ENCODE data around the gene SLC6A13.
"Not testable (repeated sequence)": the region's sequence is repeated elsewhere in the genome, so short reads cannot be mapped to it uniquely, and the experiment has no call there.

SLC6A13 gene

DNA sequence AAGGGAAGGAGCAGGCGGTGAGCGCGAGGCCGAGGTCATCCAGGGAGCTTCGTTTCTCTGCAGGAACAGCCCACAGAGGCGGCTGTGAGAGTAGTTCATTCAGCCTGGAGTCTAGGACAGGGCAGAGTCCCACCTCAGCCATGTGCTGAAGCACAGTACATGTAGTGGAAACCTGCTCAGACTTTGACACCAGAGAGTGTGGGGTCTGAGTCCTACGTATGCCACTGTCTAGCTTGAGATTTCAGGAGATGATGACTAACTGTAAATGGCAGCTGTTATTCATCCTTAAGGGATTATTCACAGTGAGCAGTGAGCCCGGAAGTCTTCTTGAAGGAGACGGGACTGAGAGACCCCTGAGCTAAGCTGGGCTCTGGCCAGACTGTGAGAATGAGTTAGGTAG, 938 bp upstream of the SLC6A13 start:
- no peak for DNase-seq

DNA sequence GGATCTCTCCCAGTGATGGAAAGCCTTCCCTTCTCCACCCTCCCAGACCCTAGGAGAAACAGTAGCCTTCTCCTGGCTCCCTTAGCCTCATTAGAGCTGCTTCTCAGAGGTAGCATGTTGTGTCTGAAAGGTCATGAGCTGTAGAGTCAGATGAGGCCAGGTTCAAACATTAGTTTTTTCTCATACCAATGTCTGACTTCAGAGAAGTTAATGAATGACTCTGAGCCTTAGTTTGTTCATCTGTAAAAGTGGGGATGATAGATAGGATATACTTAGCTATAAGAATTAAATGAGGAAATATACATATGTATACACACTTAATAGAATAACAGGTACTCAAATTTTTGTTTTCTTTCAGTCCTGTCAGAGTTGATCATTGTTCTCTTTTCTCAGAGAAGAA, 523 bp downstream of the SLC6A13 start:
- DNase-seq, result no peak

DNA sequence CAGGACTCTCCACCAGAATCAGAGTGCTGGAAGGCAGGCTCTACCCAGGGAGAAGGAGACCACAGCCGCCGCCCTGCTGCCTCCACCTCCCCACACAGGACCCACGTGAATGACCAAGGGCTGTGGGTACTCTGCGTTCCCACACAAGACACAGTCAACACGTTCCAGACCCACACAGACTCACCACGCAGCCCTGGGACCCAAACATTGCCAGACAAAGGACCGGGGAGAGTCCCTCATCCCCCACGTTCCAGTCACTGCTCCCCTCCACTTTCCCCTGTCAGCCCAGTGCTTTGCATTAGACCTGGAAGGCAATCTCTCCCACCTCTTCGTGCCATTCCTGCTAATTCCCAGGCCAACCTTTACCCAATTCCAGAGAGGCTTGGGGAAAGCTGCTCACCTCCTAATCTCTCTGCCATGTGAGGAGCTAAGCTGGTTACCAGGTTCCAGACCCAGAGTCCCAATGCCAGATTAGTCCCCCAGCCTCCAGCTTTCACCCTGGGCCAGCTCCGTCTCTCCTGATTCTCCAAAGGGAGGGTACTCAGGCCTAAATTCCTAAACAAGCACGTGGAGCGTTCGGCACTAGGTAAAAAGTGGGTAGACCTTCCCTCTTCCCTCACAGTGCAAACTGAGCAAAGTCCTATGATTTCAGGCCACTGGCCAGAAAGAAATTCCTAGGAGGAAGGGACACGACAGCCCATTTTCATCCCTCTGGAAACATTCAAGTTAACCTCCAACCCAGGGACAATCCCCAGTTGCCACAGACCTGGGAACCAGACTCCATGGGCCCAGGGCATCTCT, 4.9 kb downstream of the SLC6A13 start:
- no peak for DNase-seq

DNA sequence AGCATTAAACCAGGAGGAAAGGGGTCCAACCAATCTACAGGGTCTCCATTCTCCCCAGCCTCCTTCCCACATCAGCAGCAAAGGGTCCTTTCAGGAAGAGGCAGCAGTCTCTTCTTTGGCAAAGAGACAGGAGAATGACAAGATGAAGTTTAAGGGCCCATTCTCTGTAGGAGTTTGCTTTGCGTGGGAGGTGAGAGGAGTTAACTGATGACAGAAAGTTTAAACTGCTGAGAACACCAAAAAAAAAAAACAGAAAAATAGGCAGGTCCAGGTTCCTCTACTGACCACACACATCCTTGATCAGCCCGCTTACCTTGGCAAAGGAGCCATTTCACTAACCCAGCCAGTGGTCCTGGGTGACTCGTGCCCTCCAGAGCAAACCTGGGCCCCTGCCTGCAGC, 5.7 kb downstream of the SLC6A13 start:
- DNase-seq, result no peak

DNA sequence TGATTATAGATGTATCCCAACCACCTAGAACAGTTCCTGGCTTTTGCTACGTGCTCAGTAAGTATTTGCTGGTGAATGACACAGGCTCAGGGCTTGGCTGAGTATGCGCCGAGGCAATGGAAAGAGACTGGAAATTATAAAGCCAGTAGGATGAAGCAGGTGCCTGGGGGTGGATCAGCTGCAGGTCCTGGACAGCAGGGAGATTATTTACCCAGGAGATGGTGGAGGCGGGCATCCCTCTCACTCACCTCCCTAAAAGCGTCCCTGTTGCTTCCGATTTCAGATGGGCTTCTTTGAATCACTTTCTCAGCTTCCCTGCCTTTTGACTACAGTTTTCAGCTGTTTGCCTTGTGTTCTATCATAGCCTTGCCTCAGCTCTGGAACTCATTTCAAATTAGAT, 6.4 kb downstream of the SLC6A13 start:
- DNase-seq, result no peak

- no peak for DNase-seq
These were observed 7.7 kb downstream of the SLC6A13 start for GRCh38 chr12:254912-255311.

DNA sequence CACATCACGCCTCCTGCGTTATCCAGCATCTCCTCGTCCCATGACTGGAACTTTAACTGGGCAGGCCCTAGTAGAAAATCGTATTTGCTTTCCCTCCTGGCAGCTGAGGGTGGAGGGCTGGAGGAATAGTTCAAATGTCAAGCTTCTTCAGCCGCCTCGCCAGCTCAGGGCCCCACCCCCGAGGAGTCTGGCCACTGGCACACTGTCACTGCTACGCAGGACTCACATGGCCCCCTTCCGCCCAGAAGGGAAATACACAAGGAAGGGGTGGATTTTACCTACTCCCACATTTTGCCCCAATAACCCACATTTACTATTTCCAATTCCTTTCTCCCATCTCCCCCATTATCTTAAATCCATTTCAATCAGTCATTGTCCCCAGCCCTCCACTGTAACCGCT, 8.6 kb downstream of the SLC6A13 start:
- DNase-seq, result no peak

- DNase-seq, result no peak
These were observed 9.4 kb downstream of the SLC6A13 start for GRCh38 chr12:253116-253831.

DNA sequence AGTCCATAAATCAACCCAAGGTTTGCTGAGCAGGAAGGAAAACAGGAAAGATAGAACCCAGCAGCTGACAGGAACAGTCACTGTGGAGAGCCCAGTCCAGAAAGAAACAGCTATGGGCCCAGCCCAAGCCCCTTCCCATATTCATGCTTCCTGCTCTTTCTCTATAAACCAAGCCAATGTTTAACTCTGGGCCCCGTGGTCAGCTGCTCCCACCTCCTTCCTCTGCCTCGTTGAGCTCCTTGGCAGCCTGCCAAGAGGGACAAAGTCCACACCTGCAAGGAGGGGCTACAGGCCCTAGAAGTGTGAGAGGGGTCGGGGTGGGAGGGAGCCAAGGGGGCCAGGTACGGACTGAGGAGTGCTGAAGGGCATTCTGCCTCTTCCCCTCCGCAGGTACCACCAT, 10.0 kb downstream of the SLC6A13 start:
- no peak for DNase-seq

GRCh38 chr12:247271-247670, 15.4 kb downstream of the SLC6A13 start:
- DNase-seq, result no peak

- no peak for DNase-seq
These were observed 19.3 kb downstream of the SLC6A13 start for GRCh38 chr12:243381-243780.

- no peak for DNase-seq
These were observed 20.1 kb downstream of the SLC6A13 start for GRCh38 chr12:242496-242895.

- no peak for DNase-seq
These were observed 21.4 kb downstream of the SLC6A13 start for GRCh38 chr12:241266-241665.

DNA sequence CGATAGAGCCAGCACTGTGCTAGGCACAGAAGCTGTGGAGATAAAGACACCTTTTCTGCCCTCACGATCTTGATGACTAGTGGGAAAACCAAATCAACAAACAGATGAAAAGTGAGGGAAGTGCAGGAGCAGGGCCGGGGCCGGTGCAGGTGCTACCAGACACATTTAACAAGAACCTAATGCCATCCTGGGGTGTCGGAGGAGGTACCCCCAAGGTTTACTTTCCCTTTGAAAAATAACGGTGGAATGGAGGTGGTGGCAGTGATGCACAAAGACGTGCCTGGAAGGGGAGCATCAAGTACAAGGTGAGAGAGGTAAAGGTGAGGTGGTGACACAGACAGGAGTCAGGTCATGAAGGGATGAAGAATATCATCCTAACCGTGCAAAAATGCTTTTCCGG, 22.1 kb downstream of the SLC6A13 start:
- no peak for DNase-seq

DNA sequence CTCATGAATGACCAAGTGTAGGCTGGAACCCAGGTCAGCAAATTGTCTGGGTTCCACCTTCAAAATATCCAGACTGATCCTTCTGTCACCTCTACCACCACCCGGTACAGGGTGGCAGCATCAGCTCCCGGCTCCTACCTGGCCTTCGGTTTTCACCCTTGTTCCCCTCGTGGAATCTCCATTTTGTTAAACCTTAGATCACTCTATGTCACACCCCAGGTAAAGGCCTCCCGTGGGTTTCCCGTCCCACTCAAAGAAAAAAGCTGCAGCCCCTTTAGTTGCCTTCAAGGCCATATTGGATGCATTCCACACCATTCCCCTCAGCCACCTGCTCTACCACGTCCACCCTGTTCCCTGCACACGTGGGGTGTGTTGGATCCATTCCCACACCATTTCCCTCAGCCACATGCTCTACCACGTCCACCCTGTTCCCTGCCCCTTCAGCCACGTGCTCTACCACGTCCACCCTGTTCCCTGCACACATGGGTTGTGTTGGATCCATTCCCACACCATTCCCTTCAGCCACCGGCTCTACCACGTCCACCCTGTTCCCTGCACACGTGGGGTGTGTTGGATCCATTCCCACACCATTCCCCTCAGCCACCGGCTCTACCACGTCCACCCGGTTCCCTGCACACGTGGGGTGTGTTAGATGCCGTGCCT, 23.8 kb downstream of the SLC6A13 start:
- no peak for DNase-seq

GRCh38 chr12:238116-238515, 24.5 kb downstream of the SLC6A13 start:
- DNase-seq, result no peak

DNA sequence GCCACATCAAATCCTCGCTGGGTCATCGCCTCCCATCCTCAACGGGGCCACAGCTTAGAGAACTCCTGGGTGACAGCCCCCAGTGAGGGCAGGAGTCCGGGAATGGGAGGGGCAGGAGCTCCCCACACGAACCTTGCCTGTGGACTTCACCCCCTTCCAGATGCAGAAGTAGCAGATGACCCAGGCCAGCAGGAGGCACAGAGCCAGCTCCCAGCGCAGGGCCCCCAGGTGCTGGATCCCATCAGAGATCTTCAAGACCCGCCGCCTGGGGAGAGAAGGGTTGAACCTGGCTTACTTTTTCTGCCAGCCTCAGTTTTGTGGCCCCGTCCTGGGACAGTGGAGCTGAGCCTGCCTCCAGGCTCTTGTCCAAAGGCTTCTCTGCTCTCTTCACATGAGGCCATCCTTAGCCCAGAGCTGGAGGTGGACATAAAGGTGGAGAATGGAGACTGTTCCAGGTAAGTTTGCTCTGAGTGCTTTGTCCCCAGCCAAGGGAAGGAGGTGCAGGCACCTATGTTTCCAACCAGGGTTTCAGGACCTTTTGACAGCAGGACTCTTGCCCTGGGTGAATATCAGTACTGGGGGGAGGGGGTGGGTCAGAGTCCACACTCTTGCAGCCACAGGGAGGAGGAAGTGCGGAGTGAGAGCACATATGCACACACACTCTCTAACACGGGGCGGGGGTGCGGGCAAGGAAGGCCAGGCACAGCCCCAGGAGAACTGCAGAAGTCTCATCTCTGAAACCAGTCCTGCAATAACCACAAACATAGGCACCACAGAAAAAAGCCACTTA, 25.4 kb downstream of the SLC6A13 start:
- DNase-seq, result no peak

- no peak for DNase-seq
These were observed 26.2 kb downstream of the SLC6A13 start for GRCh38 chr12:236445-236844.

DNA sequence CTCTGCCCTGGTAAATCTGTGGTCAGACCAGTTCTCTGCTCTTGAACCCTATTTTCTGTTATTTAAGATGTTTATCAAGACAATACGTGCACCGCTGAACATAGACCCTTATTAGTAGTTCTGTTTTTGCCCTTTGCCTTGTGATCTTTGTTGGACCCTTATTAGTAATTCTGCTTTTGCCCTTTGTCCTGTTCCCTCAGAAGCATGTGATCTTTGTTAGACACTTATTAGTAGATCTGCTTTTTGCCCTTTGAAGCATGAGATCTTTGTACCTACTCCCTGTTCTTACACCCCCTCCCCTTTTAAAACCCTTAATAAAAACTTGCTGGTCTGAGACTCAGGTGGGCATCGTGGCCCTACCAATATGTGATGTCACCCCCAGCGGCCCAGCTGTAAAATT, 26.7 kb downstream of the SLC6A13 start:
- DNase-seq, result not testable (repeated sequence)

DNA sequence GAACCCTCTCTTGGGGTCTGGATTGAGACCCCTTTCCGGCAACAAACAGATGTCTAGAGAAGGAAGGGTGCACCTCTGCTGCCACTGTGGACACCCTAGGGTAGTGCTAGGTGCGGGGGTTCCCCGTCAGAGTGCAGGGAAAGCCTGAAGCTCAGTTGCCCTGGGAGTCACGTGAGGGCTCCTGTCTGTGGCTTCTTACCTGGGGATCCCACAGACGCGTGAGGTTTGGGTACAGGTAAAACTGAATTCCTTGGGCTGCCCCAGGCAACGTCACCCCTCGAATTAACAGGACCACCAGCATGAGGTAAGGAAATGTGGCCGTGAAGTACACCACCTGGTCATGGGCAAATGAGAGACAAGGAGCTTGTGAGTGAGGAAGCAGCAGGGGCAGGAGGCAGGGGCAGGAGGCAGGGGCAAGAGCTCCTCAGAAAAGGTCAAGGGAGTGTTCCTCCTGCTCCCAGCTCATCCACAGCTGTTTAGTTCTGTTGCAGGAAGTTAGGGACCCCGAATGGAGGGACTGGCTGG, 27.7 kb downstream of the SLC6A13 start:
- no peak for DNase-seq

DNA sequence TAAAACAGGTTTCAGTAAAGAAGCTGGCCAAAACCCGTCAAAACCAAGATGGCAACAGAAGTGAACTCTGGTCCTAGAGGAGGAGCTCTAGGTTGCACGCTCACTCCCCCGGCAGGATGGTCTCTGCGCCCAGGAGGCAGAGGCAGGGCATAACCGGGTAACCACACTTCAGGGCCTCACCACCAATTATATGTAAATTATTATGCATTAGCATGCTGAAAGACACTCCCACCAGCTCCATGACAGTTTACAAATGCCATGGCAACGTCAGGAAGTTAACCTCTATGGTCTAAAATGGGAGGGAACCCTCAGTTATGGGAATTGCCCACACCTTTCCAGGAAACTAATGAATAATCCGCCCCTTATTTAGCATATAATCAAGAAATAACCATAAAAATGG, 28.6 kb downstream of the SLC6A13 start:
- no peak for DNase-seq

DNA sequence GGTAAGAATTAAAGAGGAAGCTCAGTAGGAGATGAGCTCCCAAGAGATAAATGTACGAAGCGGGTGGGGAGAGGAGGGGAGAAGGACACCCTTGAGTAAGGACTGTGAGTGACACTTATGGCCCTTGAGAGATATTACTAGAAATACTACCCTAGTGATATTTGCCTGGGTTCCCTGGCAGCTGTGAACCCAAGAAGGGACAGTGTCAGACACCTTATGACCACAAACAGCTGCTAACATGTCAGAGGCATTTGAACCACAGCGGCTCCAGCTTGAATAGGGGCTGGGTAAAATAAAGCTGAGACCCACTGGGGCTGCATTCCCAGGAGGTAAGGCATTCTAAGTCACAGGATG, 29.0 kb downstream of the SLC6A13 start:
- DNase-seq, result no peak

Data from activated naive CD4-positive, alpha-beta T cell (primary cell).